ENCODE results near the gene FOXN3. TPM values are rescaled to one million over a fixed set of nuclear protein-coding genes. Genes with fewer than 3 reads are reported as not detected.

The FOXN3 gene
- total RNA-seq, 1 donor from 2014 or later, result 108 TPM

DNA sequence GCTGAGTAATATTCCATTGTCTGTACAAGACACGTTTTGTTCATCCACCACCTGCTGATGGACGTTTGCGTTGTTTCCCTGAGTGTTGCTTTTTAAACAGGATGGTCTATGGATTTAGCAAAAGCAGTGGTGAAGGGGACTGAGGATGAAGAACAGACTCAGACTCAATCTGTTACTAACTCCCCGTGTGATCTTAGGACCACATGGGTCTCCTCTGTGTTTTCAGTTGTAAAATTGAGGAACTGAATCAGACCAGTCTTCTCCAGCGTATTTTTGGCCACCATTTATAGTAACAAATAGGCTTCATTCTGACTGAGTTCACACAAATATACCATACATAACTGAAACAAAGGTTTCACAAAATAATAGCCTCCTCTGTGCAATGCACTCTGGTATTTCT lies 85.6 kb downstream of the FOXN3 start:
- no peak for DNase-seq (ENCODE audit: low spot score)
- TF ChIP-seq, protein P1, sequence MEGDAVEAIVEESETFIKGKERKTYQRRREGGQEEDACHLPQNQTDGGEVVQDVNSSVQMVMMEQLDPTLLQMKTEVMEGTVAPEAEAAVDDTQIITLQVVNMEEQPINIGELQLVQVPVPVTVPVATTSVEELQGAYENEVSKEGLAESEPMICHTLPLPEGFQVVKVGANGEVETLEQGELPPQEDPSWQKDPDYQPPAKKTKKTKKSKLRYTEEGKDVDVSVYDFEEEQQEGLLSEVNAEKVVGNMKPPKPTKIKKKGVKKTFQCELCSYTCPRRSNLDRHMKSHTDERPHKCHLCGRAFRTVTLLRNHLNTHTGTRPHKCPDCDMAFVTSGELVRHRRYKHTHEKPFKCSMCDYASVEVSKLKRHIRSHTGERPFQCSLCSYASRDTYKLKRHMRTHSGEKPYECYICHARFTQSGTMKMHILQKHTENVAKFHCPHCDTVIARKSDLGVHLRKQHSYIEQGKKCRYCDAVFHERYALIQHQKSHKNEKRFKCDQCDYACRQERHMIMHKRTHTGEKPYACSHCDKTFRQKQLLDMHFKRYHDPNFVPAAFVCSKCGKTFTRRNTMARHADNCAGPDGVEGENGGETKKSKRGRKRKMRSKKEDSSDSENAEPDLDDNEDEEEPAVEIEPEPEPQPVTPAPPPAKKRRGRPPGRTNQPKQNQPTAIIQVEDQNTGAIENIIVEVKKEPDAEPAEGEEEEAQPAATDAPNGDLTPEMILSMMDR (IDR thresholded peaks at IDR 0.05; ENCODE audit: unreplicated experiment), result no peak
- Mint-ChIP-seq H3K27me3 (ENCODE audit: unreplicated experiment) (peaks cover 8% of the 10 kb centered on the region), H3K9me3 (ENCODE audit: unreplicated experiment) (no peaks in the 10 kb centered on the region), H3K36me3 (ENCODE audit: low read depth, unreplicated experiment) (peaks cover 15% of the 10 kb centered on the region), H3K4me3 (ENCODE audit: unreplicated experiment) (no peak overlapping the region), H3K27ac (ENCODE audit: unreplicated experiment) (no peak overlapping the region), H3K4me1 (ENCODE audit: unreplicated experiment) (peaks cover 6% of the 10 kb centered on the region)

DNA sequence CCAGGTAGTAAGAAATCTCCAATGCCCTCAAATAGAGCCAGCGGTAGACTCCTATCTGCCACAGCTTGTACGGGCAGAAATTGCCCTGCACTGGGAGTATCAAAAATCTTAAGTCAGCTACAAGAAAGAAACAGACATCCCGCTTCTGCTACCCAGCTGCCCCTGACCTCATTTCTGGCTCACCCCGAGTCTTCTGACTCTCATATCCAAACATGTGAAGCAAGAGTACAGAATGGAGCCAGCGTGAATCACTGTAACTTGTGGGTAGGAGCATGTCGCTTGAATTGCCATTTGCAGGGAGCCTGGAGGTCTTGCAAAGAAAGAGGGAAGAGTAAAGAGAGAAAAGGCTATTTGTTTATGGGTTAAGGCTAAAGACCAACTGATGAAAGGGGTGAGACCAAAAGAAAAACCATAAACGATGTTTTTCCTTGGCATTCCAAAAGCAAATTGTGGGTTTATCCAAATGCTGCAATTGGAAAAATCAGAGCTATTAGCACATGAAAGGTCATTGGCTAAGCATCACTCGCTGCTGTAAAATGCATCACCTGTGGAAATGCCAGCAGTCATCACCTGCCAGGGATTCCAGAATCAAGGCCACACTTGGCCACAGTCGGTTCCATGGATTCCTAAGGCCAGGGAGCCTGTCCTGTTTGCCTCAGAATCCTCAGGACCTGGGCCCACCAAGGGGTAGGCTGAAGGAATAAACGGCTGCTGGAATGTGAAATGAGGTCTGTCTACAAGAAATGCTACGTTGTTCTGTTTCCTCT lies 86.6 kb downstream of the FOXN3 start:
- no peak overlapping the region for H3K4me3 Mint-ChIP-seq (ENCODE audit: unreplicated experiment)
- no peak overlapping the region for H3K27ac Mint-ChIP-seq (ENCODE audit: unreplicated experiment)
- H3K36me3 Mint-ChIP-seq (ENCODE audit: low read depth, unreplicated experiment), result peaks cover 19% of the 10 kb centered on the region
- TF ChIP-seq, protein P1 (IDR thresholded peaks at IDR 0.05; ENCODE audit: unreplicated experiment), result no peak
- no peak for DNase-seq (ENCODE audit: low spot score)
- no peaks in the 10 kb centered on the region for H3K9me3 Mint-ChIP-seq (ENCODE audit: unreplicated experiment)
- H3K4me1 Mint-ChIP-seq (ENCODE audit: unreplicated experiment), result no peaks in the 10 kb centered on the region
- peaks cover 3% of the 10 kb centered on the region for H3K27me3 Mint-ChIP-seq (ENCODE audit: unreplicated experiment)

GRCh38 chr14:89327771-89328212 lies 89.2 kb downstream of the FOXN3 start:
- no peak overlapping the region for H3K4me3 Mint-ChIP-seq (ENCODE audit: unreplicated experiment)
- no peak overlapping the region for H3K27ac Mint-ChIP-seq (ENCODE audit: unreplicated experiment)

DNA sequence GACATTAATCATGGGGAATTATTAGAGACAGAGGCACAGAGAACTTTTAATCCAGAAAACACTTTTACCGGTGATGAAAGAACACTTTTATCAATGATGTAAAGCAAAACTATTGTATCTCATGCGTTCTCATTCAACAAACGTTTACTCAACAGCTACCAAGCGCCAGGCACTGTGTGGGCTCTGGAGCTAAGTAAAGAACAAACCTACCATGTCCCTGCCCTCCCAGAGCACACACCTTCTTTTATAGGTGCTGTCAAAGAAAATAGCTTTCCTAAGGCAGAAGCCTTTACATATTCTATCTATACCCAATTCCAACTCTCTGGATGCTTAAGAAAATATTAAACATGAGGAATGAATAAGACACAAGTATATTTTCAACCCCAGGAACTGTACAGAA lies 91.1 kb downstream of the FOXN3 start:
- Mint-ChIP-seq H3K27me3 (ENCODE audit: unreplicated experiment) (no peaks in the 10 kb centered on the region), H3K4me3 (ENCODE audit: unreplicated experiment) (peak overlapping the region; percentile 43), H3K27ac (ENCODE audit: unreplicated experiment) (no peak overlapping the region), H3K4me1 (ENCODE audit: unreplicated experiment) (peaks cover 4% of the 10 kb centered on the region), H3K36me3 (ENCODE audit: low read depth, unreplicated experiment) (peaks cover 22% of the 10 kb centered on the region), H3K9me3 (ENCODE audit: unreplicated experiment) (no peaks in the 10 kb centered on the region)
- TF ChIP-seq, protein P1 (IDR thresholded peaks at IDR 0.05; ENCODE audit: unreplicated experiment), result no peak
- DNase-seq (ENCODE audit: low spot score), result no peak

More at GRCh38 chr14:89327771-89328212, 89.2 kb downstream of the FOXN3 start:
- no peak for DNase-seq (ENCODE audit: low spot score)
- H3K36me3 Mint-ChIP-seq (ENCODE audit: low read depth, unreplicated experiment), result peaks cover 18% of the 10 kb centered on the region
- TF ChIP-seq, protein P1 (IDR thresholded peaks at IDR 0.05; ENCODE audit: unreplicated experiment), result no peak
- H3K27me3 Mint-ChIP-seq (ENCODE audit: unreplicated experiment), result no peaks in the 10 kb centered on the region
- no peaks in the 10 kb centered on the region for H3K9me3 Mint-ChIP-seq (ENCODE audit: unreplicated experiment)
- no peaks in the 10 kb centered on the region for H3K4me1 Mint-ChIP-seq (ENCODE audit: unreplicated experiment)

DNA sequence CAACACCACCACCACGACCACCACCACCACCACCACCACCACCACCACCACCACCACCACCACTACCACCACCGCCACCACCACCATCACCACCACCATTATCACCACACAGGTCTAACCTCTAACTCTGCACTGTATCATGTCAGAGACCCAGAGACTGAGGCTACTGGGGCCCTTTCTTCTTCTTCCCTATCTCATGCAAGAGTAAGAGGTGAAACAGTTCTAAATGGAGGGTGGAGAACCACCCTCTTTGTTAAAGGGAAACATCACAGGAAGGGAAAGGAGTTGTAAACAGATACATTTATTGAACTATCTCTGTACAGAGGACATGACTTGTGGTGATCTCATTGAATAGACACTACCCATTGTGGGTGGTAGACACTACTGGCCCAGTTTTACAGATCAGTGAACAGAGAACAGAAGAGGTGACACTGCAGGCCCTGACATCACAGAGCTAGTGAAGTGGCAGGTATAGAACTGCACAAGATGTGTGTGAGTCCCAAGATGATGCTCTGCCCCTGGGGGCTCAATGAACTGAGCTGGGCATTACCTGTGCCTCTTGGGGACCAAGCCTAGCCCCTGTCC lies 91.6 kb downstream of the FOXN3 start:
- no peak overlapping the region for H3K27ac Mint-ChIP-seq (ENCODE audit: unreplicated experiment)
- H3K27me3 Mint-ChIP-seq (ENCODE audit: unreplicated experiment), result no peaks in the 10 kb centered on the region
- H3K9me3 Mint-ChIP-seq (ENCODE audit: unreplicated experiment), result no peaks in the 10 kb centered on the region
- no peak for DNase-seq (ENCODE audit: low spot score)
- H3K4me1 Mint-ChIP-seq (ENCODE audit: unreplicated experiment), result peaks cover 4% of the 10 kb centered on the region
- H3K4me3 Mint-ChIP-seq (ENCODE audit: unreplicated experiment), result peak overlapping the region; percentile 43
- TF ChIP-seq, protein P1 (IDR thresholded peaks at IDR 0.05; ENCODE audit: unreplicated experiment), result no peak
- H3K36me3 Mint-ChIP-seq (ENCODE audit: low read depth, unreplicated experiment), result peaks cover 23% of the 10 kb centered on the region

All from endothelial cell (in vitro differentiated cells).